ENCODE results near the gene INMT.

GRCh38 chr7:30785786-30786185 is 33.9 kb downstream of the INMT start:
- TF ChIP-seq CTCF (IDR thresholded peaks at IDR 0.05): no peak
- TF ChIP-seq POLR2A (IDR thresholded peaks at IDR 0.05): no peak

Data from body of pancreas (tissue), 4 donors.